ENCODE results near the gene IL11.

DNA sequence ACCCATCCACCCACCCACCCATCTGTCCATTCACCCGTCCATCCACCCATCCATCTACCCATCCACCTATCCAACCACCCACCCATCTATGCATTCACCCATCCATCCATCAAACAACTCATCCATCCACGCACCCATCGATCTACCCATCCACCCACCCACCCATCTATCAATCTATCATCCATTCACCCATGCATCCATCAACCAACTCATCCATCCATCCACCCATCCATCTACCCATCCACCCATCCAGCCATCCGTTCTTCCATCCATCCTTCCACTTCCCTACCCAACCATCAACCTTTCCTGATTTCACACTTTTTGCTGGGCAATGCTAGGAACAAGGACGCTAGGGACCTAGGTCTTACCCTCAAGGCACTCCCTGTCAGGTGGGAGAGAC, 11.8 kb upstream of the IL11 start:
- no peak for TF ChIP-seq FOXP2 (optimal IDR thresholded peaks at IDR 0.05; ENCODE audit: borderline replicate concordance, extremely low read depth, extremely low read length, insufficient read depth)
- TF ChIP-seq POLR2AphosphoS5 (IDR thresholded peaks at IDR 0.05; ENCODE audit: low read depth, low read length), result no peak
- TF ChIP-seq TAF1 (IDR thresholded peaks at IDR 0.05; ENCODE audit: borderline replicate concordance, insufficient read depth, low read length), result no peak
- no peak for TF ChIP-seq REST (IDR thresholded peaks at IDR 0.05; ENCODE audit: insufficient read depth in 1 of 2, low read depth in 2 of 2, low read length in 2 of 2)
